ENCODE results near the gene STAT3.

STAT3 gene

GRCh38 chr17:42311240-42312034 lies 76.8 kb downstream of the STAT3 start:
- peak; percentile 13; the same call in 2 of the 3 replicates for ATAC-seq
- no peak for TF ChIP-seq RARB (CRISPR knock-in tag; IDR thresholded peaks at IDR 0.05)
- TF ChIP-seq, protein P1, sequence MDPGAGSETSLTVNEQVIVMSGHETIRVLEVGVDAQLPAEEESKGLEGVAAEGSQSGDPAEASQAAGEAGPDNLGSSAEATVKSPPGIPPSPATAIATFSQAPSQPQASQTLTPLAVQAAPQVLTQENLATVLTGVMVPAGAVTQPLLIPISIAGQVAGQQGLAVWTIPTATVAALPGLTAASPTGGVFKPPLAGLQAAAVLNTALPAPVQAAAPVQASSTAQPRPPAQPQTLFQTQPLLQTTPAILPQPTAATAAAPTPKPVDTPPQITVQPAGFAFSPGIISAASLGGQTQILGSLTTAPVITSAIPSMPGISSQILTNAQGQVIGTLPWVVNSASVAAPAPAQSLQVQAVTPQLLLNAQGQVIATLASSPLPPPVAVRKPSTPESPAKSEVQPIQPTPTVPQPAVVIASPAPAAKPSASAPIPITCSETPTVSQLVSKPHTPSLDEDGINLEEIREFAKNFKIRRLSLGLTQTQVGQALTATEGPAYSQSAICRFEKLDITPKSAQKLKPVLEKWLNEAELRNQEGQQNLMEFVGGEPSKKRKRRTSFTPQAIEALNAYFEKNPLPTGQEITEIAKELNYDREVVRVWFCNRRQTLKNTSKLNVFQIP (CRISPR knock-in tag; IDR thresholded peaks at IDR 0.05; ENCODE audit: borderline replicate concordance, low read depth): no peak
- no peak for TF ChIP-seq TCF4 (CRISPR knock-in tag; IDR thresholded peaks at IDR 0.05; ENCODE audit: borderline replicate concordance)
- no peak for TF ChIP-seq ESRRG (CRISPR knock-in tag; IDR thresholded peaks at IDR 0.05)
- TF ChIP-seq PPARA (CRISPR knock-in tag; IDR thresholded peaks at IDR 0.05; ENCODE audit: borderline replicate concordance): no peak
- no peak for TF ChIP-seq OSR1 (CRISPR knock-in tag; IDR thresholded peaks at IDR 0.05)
- TF ChIP-seq ZNF70 (CRISPR knock-in tag; IDR thresholded peaks at IDR 0.05): no peak
- no peak for TF ChIP-seq ZFP3 (CRISPR knock-in tag; IDR thresholded peaks at IDR 0.05)
- TF ChIP-seq ZNF565 (CRISPR knock-in tag; conservative IDR thresholded peaks at IDR 0.05; ENCODE audit: low read depth): no peak
- TF ChIP-seq SNAI2 (CRISPR knock-in tag; IDR thresholded peaks at IDR 0.05): no peak
- TF ChIP-seq ZFP30 (CRISPR knock-in tag; IDR thresholded peaks at IDR 0.05): no peak
- TF ChIP-seq ISL1 (CRISPR knock-in tag; IDR thresholded peaks at IDR 0.05): no peak
- TF ChIP-seq ARNTL (CRISPR knock-in tag; IDR thresholded peaks at IDR 0.05; ENCODE audit: borderline replicate concordance, low read depth): no peak
- no peak for TF ChIP-seq ZNF8 (CRISPR knock-in tag; IDR thresholded peaks at IDR 0.05)
- TF ChIP-seq CREB5 (CRISPR knock-in tag; IDR thresholded peaks at IDR 0.05; ENCODE audit: low read depth): no peak

- no peak for ATAC-seq
- TF ChIP-seq, protein P2, sequence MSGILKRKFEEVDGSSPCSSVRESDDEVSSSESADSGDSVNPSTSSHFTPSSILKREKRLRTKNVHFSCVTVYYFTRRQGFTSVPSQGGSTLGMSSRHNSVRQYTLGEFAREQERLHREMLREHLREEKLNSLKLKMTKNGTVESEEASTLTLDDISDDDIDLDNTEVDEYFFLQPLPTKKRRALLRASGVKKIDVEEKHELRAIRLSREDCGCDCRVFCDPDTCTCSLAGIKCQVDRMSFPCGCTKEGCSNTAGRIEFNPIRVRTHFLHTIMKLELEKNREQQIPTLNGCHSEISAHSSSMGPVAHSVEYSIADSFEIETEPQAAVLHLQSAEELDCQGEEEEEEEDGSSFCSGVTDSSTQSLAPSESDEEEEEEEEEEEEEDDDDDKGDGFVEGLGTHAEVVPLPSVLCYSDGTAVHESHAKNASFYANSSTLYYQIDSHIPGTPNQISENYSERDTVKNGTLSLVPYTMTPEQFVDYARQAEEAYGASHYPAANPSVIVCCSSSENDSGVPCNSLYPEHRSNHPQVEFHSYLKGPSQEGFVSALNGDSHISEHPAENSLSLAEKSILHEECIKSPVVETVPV (CRISPR knock-in tag; IDR thresholded peaks at IDR 0.05): no peak
- TF ChIP-seq ZNF8 (CRISPR knock-in tag; IDR thresholded peaks at IDR 0.05) (no peak), CSDC2 (CRISPR knock-in tag; IDR thresholded peaks at IDR 0.05) (no peak), OSR1 (CRISPR knock-in tag; IDR thresholded peaks at IDR 0.05) (no peak), PPARA (CRISPR knock-in tag; IDR thresholded peaks at IDR 0.05; ENCODE audit: borderline replicate concordance) (no peak), ZNF70 (CRISPR knock-in tag; IDR thresholded peaks at IDR 0.05) (no peak), SNAI2 (CRISPR knock-in tag; IDR thresholded peaks at IDR 0.05) (no peak)
- TF ChIP-seq, protein P1 (CRISPR knock-in tag; IDR thresholded peaks at IDR 0.05; ENCODE audit: borderline replicate concordance, low read depth): no peak
Measured at GRCh38 chr17:42310787-42311215, 77.4 kb downstream of the STAT3 start.

DNA sequence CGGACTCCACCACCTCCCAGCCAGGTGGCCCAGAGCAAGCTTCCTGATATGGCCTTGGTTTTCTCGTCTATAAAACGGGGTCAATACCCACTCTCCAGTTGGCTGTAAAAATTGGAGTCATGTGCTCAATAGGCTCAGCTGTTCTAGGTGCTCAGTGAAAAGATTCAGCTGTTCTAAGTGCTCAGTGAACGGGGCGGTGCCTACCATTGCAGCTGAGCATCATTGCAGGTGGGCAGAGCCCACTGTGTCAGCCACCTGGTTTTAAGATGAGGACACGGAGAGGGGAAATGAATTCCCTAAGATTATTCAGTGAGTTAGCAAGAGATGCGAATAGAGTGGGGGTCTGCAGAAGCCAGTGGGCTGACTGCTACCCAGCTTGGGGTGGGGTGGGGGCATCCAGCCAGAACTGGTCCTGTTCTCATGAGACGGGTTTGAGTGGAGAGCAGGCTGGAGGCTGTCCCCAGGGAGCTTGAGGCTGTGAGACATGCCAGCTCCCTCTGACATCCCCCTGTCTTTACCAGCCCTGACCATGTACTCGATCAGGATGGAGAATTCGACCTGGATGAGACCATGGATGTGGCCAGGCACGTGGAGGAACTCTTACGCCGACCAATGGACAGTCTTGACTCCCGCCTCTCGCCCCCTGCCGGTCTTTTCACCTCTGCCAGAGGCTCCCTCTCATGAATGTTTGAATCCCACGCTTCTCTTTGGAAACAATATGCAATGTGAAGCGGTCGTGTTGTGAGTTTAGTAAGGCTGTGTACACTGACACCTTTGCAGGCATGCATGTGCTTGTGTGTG lies 78.1 kb downstream of the STAT3 start:
- ATAC-seq: no peak
- TF ChIP-seq, protein P3, sequence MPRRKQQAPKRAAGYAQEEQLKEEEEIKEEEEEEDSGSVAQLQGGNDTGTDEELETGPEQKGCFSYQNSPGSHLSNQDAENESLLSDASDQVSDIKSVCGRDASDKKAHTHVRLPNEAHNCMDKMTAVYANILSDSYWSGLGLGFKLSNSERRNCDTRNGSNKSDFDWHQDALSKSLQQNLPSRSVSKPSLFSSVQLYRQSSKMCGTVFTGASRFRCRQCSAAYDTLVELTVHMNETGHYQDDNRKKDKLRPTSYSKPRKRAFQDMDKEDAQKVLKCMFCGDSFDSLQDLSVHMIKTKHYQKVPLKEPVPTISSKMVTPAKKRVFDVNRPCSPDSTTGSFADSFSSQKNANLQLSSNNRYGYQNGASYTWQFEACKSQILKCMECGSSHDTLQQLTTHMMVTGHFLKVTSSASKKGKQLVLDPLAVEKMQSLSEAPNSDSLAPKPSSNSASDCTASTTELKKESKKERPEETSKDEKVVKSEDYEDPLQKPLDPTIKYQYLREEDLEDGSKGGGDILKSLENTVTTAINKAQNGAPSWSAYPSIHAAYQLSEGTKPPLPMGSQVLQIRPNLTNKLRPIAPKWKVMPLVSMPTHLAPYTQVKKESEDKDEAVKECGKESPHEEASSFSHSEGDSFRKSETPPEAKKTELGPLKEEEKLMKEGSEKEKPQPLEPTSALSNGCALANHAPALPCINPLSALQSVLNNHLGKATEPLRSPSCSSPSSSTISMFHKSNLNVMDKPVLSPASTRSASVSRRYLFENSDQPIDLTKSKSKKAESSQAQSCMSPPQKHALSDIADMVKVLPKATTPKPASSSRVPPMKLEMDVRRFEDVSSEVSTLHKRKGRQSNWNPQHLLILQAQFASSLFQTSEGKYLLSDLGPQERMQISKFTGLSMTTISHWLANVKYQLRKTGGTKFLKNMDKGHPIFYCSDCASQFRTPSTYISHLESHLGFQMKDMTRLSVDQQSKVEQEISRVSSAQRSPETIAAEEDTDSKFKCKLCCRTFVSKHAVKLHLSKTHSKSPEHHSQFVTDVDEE (CRISPR knock-in tag; IDR thresholded peaks at IDR 0.05): no peak
- TF ChIP-seq GLIS3 (CRISPR knock-in tag; IDR thresholded peaks at IDR 0.05): no peak
- TF ChIP-seq BACH2 (CRISPR knock-in tag; IDR thresholded peaks at IDR 0.05; ENCODE audit: borderline replicate concordance): no peak
- TF ChIP-seq RARB (CRISPR knock-in tag; IDR thresholded peaks at IDR 0.05): no peak
- TF ChIP-seq CSDC2 (CRISPR knock-in tag; IDR thresholded peaks at IDR 0.05): no peak
- TF ChIP-seq ISL1 (CRISPR knock-in tag; IDR thresholded peaks at IDR 0.05): no peak
- no peak for TF ChIP-seq ARNTL (CRISPR knock-in tag; IDR thresholded peaks at IDR 0.05; ENCODE audit: borderline replicate concordance, low read depth)
- no peak for TF ChIP-seq OSR1 (CRISPR knock-in tag; IDR thresholded peaks at IDR 0.05)
- TF ChIP-seq TOX (CRISPR knock-in tag; IDR thresholded peaks at IDR 0.05; ENCODE audit: borderline replicate concordance): no peak
- TF ChIP-seq CREB5 (CRISPR knock-in tag; IDR thresholded peaks at IDR 0.05; ENCODE audit: low read depth): no peak
- TF ChIP-seq ZC3H10 (CRISPR knock-in tag; IDR thresholded peaks at IDR 0.05): no peak
- TF ChIP-seq, protein P2 (CRISPR knock-in tag; IDR thresholded peaks at IDR 0.05): no peak

Data from SK-N-SH treated with all-trans-retinoic acid at 6 μM for 48 hours (cell line).